ENCODE data around the gene TNFAIP8.

The TNFAIP8 gene

GRCh38 chr5:119333421-119333851 lies 22.4 kb upstream of the TNFAIP8 start:
- no peak for TF ChIP-seq EP300 (IDR thresholded peaks at IDR 0.05; ENCODE audit: borderline replicate concordance)
- no peak for TF ChIP-seq CREB1 (IDR thresholded peaks at IDR 0.05; ENCODE audit: low read depth)
- TF ChIP-seq NFIC (IDR thresholded peaks at IDR 0.05) = no peak
- TF ChIP-seq REST (IDR thresholded peaks at IDR 0.05; ENCODE audit: low read depth) = no peak
- no peak for TF ChIP-seq MAX (IDR thresholded peaks at IDR 0.05)
- TF ChIP-seq EGR1 (IDR thresholded peaks at IDR 0.05) = no peak
- no peak for TF ChIP-seq YY1 (IDR thresholded peaks at IDR 0.05; ENCODE audit: low read depth)
- no peak for TF ChIP-seq CEBPB (IDR thresholded peaks at IDR 0.05)
- TF ChIP-seq TEAD4 (IDR thresholded peaks at IDR 0.05) = no peak
- no peak for TF ChIP-seq TAF1 (IDR thresholded peaks at IDR 0.05; ENCODE audit: low read depth)
- TF ChIP-seq USF1 (IDR thresholded peaks at IDR 0.05) = no peak
- no peak for TF ChIP-seq FOXM1 (IDR thresholded peaks at IDR 0.05; ENCODE audit: borderline replicate concordance, low read depth)
- no peak for TF ChIP-seq RAD21 (IDR thresholded peaks at IDR 0.05; ENCODE audit: low read depth)

GRCh38 chr5:119335261-119335677 lies 20.6 kb upstream of the TNFAIP8 start:
- no peak for TF ChIP-seq EGR1 (IDR thresholded peaks at IDR 0.05)
- no peak for TF ChIP-seq RAD21 (IDR thresholded peaks at IDR 0.05; ENCODE audit: low read depth)
- no peak for TF ChIP-seq ZBTB7A (IDR thresholded peaks at IDR 0.05; ENCODE audit: low read depth)
- no peak for TF ChIP-seq USF1 (IDR thresholded peaks at IDR 0.05)
- no peak for TF ChIP-seq REST (IDR thresholded peaks at IDR 0.05; ENCODE audit: low read depth)
- no peak for TF ChIP-seq YY1 (IDR thresholded peaks at IDR 0.05; ENCODE audit: low read depth)
- no peak for TF ChIP-seq EP300 (IDR thresholded peaks at IDR 0.05; ENCODE audit: borderline replicate concordance)
- no peak for TF ChIP-seq TAF1 (IDR thresholded peaks at IDR 0.05; ENCODE audit: low read depth)
- no peak for TF ChIP-seq FOXM1 (IDR thresholded peaks at IDR 0.05; ENCODE audit: borderline replicate concordance, low read depth)
- no peak for TF ChIP-seq TEAD4 (IDR thresholded peaks at IDR 0.05)
- TF ChIP-seq MAX (IDR thresholded peaks at IDR 0.05) = no peak

- TF ChIP-seq TCF12 (IDR thresholded peaks at IDR 0.05; ENCODE audit: low read depth) (no peak), USF1 (IDR thresholded peaks at IDR 0.05) (no peak), ZBTB7A (IDR thresholded peaks at IDR 0.05; ENCODE audit: low read depth) (no peak), TEAD4 (IDR thresholded peaks at IDR 0.05) (no peak), TAF1 (IDR thresholded peaks at IDR 0.05; ENCODE audit: low read depth) (no peak), CREB1 (IDR thresholded peaks at IDR 0.05; ENCODE audit: low read depth) (no peak), CEBPB (IDR thresholded peaks at IDR 0.05) (no peak), NFIC (IDR thresholded peaks at IDR 0.05) (no peak), EGR1 (IDR thresholded peaks at IDR 0.05) (no peak), FOXM1 (IDR thresholded peaks at IDR 0.05; ENCODE audit: borderline replicate concordance, low read depth) (no peak)
Measured at GRCh38 chr5:119336262-119336661, 19.6 kb upstream of the TNFAIP8 start.

- TF ChIP-seq NFIC (IDR thresholded peaks at IDR 0.05) = no peak
Measured at GRCh38 chr5:119336845-119337580, 18.8 kb upstream of the TNFAIP8 start.

- TF ChIP-seq CEBPB (IDR thresholded peaks at IDR 0.05) (no peak), NFIC (IDR thresholded peaks at IDR 0.05) (no peak), EGR1 (IDR thresholded peaks at IDR 0.05) (no peak), TEAD4 (IDR thresholded peaks at IDR 0.05) (no peak), YY1 (IDR thresholded peaks at IDR 0.05; ENCODE audit: low read depth) (no peak), TCF12 (IDR thresholded peaks at IDR 0.05; ENCODE audit: low read depth) (no peak), CREB1 (IDR thresholded peaks at IDR 0.05; ENCODE audit: low read depth) (no peak), ZBTB7A (IDR thresholded peaks at IDR 0.05; ENCODE audit: low read depth) (no peak), USF1 (IDR thresholded peaks at IDR 0.05) (no peak), RAD21 (IDR thresholded peaks at IDR 0.05; ENCODE audit: low read depth) (no peak), REST (IDR thresholded peaks at IDR 0.05; ENCODE audit: low read depth) (no peak), EP300 (IDR thresholded peaks at IDR 0.05; ENCODE audit: borderline replicate concordance) (no peak), FOXM1 (IDR thresholded peaks at IDR 0.05; ENCODE audit: borderline replicate concordance, low read depth) (no peak), TAF1 (IDR thresholded peaks at IDR 0.05; ENCODE audit: low read depth) (no peak)
Measured at GRCh38 chr5:119338326-119338946, 17.4 kb upstream of the TNFAIP8 start.
